Mesodermal cell (in vitro differentiated cells): ENCODE measurements around the gene WDR46.
"Not testable (repeated sequence)": the region's sequence is repeated elsewhere in the genome, so short reads cannot be mapped to it uniquely, and the experiment has no call there.

Source experiments
- H3K27ac ChIP-seq: 2 replicates; pipeline ENCODE4 v1.7.0; 2013; ENCODE audit warnings: mild to moderate bottlenecking, low read depth, low read length, moderate library complexity; ENCODE audit not compliant: severe bottlenecking
- H3K36me3 ChIP-seq: 2 replicates; pipeline ENCODE4 v1.7.1; 2013; ENCODE audit warnings: mild to moderate bottlenecking, low read length, moderate library complexity; ENCODE audit not compliant: control insufficient read depth, insufficient read depth
- H3K4me1 ChIP-seq: one replicate; pipeline ENCODE4 v1.7.1; 2013; ENCODE audit warnings: mild to moderate bottlenecking, low read length; ENCODE audit not compliant: insufficient read depth, control insufficient read depth, poor library complexity, severe bottlenecking
- H3K4me3 ChIP-seq: 2 replicates; pipeline ENCODE4 v1.7.0; 2013; ENCODE audit warnings: low read length, control low read depth, mild to moderate bottlenecking; ENCODE audit not compliant: insufficient read depth, poor library complexity, severe bottlenecking; ENCODE audit errors: extremely low read depth
- H3K9me3 ChIP-seq: 2 replicates; pipeline ENCODE4 v1.7.1; 2013; ENCODE audit warnings: mild to moderate bottlenecking, low read length, moderate library complexity; ENCODE audit not compliant: control insufficient read depth
- WGBS, 2 experiments: methylation state at CpG; one replicate each; pipeline ENCODE4 v1.1.5; 2013; ENCODE audit warnings: missing lambda C conversion rate in 2 of 2; ENCODE audit not compliant: insufficient coverage in 2 of 2; 5-methylcytosine and 5-hydroxymethylcytosine counted together

WDR46 gene

GRCh38 chr6:33273924-33274902 is 14.8 kb downstream of the WDR46 start:
- no peaks in the 10 kb centered on the region for H3K9me3 ChIP-seq
- H3K27ac ChIP-seq = no peak overlapping the region
- H3K4me1 ChIP-seq = peaks cover 25% of the 10 kb centered on the region
- 71 to 84% methylated on average over 6 to 10 of the region's 14 CpGs for WGBS, 2 experiments
- H3K4me3 ChIP-seq = peak overlapping the region; percentile 69
- H3K36me3 ChIP-seq = peaks cover 64% of the 10 kb centered on the region

- peaks cover 25% of the 10 kb centered on the region for H3K4me1 ChIP-seq
Observed at GRCh38 chr6:33273129-33273923, 15.7 kb downstream of the WDR46 start.

DNA sequence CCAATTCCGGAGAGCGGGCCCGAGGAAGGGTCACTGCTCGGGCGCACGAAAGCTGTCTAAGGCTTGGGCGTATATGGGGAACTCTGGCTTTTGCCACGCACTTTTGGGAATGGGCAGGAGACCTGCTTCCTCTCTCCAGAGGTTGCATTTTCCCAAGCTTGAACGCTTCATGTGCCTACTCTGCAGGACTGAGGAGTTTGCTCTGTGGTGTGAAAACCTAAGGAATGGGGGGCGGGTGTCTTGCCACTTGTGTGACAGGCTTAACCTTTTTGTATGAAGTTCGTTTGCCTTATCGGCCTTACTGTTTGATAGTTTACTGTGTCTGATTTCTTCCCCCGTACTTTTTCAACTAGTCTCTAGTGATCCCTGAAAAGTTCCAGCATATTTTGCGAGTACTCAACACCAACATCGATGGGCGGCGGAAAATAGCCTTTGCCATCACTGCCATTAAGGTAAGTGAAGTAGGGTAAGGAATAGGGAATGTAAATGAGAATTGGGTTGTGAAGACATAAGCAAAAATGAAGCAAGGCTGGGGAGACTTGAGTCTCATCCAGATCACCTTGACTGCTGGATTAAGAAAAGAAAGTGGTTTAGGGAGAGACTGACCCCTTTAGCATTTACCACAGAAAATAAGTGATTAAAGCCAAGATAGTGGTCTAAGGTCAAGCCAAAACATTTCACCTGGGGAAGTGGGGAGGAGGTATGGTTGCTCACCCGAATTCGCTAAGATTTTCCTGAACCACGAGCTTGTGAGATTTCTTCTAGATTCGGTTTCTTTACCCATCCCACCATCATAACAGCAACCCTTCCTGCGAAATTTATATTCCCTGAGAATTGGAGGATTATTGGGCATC is 16.5 kb downstream of the WDR46 start:
- Histone ChIP-seq H3K9me3 (no peaks in the 10 kb centered on the region), H3K4me1 (peaks cover 21% of the 10 kb centered on the region), H3K36me3 (peaks cover 68% of the 10 kb centered on the region), H3K27ac (peak overlapping the region; percentile 94), H3K4me3 (peak overlapping the region; percentile 69)
- WGBS, 2 experiments = 0% methylated on average over 2 to 15 of the region's 22 CpGs

More at GRCh38 chr6:33273129-33273923, 15.7 kb downstream of the WDR46 start:
- 36 to 75% methylated on average over 5 to 6 of the region's 11 CpGs for WGBS, 2 experiments
- H3K36me3 ChIP-seq = peaks cover 65% of the 10 kb centered on the region
- peak overlapping the region; percentile 43 for H3K27ac ChIP-seq
- H3K4me3 ChIP-seq = peak overlapping the region; percentile 69
- no peaks in the 10 kb centered on the region for H3K9me3 ChIP-seq

DNA sequence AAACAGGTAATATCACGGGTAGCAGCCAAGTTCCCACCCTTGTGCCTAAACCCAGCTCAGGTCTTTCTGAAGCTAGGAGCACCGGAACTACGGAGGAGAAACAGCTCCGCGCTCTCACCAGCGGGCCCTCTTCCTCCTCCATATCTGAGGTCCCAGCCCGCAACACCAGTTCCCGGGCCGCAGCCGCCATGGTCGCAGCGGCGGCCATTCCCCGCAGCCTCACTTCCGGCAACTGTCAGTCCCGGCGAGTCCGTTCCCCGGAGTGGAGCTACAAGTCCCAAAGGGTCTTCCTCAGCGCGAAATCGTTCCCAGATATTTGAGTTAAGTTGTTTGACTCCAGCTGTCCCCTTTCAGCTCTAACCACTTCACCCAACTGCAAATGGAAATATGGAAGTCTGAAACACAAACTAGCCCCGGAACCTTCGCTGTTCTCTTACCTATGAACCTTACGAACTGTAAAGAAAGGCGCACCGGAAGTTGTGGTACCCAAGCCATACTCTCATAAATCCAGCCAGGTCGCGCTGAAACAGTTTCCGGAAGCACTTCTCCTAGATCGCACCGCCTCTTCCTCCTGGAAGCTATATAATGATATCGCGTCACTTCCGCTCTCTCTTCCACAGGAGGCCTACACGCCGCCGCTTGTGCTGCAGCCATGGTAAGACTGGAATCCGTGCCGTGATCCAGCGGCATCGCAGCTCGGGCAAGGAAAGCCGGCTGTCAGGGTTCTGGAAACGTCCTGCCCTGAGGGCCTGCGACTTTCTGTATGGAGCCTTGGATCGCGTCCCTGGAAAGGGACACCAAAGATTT is 17.4 kb downstream of the WDR46 start, which contains the start of the genes RPS18 and VPS52:
TSS of gene RPS18 (plus strand) at position 608 of the 807 bp plus-strand sequence. CDS start at position 653, 45 bp downstream.
TSS of gene VPS52 (minus strand) at position 409 of the 807 bp plus-strand sequence. CDS start at position 208, 201 bp downstream.
- Histone ChIP-seq H3K36me3 (peaks cover 76% of the 10 kb centered on the region), H3K4me3 (peak within 1 kb of the TSS; percentile 69), H3K27ac (peak within 1 kb of the TSS; percentile 94), H3K4me1 (peaks cover 21% of the 10 kb centered on the region), H3K9me3 (no peaks in the 10 kb centered on the region)
- 0% methylated on average over 36 to 45 of the region's 48 CpGs for WGBS, 2 experiments

DNA sequence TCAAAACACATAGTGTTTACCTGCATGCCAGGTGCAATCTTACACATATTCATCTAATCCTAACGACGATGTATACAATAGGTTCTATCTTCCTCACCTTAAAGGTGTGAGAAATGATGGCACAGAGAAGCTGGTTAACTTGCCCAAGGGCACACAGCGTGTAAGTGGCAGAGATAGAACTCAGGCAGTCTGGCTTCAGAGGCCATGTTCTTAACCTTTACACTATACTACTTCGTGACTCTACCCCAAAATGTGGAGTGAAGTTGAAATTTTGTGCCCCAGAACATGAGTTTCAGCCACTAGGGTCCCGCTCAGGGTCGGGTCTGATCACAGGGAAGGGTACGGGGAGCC is 17.9 kb downstream of the WDR46 start:
- Histone ChIP-seq H3K4me1 (peaks cover 16% of the 10 kb centered on the region), H3K27ac (peak overlapping the region; percentile 94), H3K9me3 (no peaks in the 10 kb centered on the region), H3K4me3 (peak overlapping the region; percentile 69), H3K36me3 (peaks cover 76% of the 10 kb centered on the region)
- WGBS, 2 experiments = 0 to 1% methylated on average over 4 to 5 of the region's 7 CpGs

GRCh38 chr6:33264015-33264414 is 25.0 kb downstream of the WDR46 start:
- H3K27ac ChIP-seq = no peak overlapping the region
- no peaks in the 10 kb centered on the region for H3K9me3 ChIP-seq
- no peaks in the 10 kb centered on the region for H3K4me1 ChIP-seq
- peaks cover 77% of the 10 kb centered on the region for H3K36me3 ChIP-seq
- WGBS, 2 experiments = 95 to 98% methylated on average over 3 to 7 of the region's 7 CpGs
- H3K4me3 ChIP-seq = no peak overlapping the region

GRCh38 chr6:33262490-33262889 is 26.5 kb downstream of the WDR46 start:
- 75% methylated on average over 3 of the region's 3 CpGs; no CpG with 5 or more reads in 1 of the 2 experiments for WGBS, 2 experiments
- H3K36me3 ChIP-seq = peaks cover 72% of the 10 kb centered on the region
- not testable (repeated sequence) for H3K4me3 ChIP-seq

GRCh38 chr6:33259032-33259431 is 30.0 kb downstream of the WDR46 start:
- peaks cover 59% of the 10 kb centered on the region for H3K36me3 ChIP-seq
- no peak overlapping the region for H3K27ac ChIP-seq
- no peaks in the 10 kb centered on the region for H3K4me1 ChIP-seq
- H3K9me3 ChIP-seq = no peaks in the 10 kb centered on the region
- 95% methylated on average over 4 of the region's 5 CpGs for WGBS, 2 experiments
- H3K4me3 ChIP-seq = no peak overlapping the region

More at GRCh38 chr6:33262490-33262889, 26.5 kb downstream of the WDR46 start:
- H3K4me1 ChIP-seq, H3K9me3 ChIP-seq, H3K27ac ChIP-seq: not testable (repeated sequence)

DNA sequence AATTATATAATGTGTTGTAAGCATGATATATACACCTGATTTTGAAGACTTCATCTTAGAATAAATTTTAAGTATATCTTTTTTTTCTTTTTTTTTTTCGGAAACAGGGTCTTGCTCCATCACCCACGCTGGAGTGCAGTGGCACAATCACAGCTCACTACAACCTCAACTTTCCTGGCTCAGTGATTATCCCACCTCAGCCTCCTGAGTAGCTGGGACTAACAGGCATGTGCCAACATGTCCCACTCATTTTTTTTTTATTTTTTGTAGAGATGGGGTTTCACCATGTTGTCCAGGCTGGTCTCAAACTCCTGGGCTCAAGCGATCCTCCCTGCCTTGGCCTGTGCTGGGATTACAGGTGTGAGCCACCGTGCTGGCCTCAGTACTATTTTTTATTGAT is 34.4 kb downstream of the WDR46 start:
- Histone ChIP-seq H3K9me3 (no peaks in the 10 kb centered on the region), H3K36me3 (peaks cover 43% of the 10 kb centered on the region), H3K27ac (no peak overlapping the region), H3K4me1 (peaks cover 10% of the 10 kb centered on the region), H3K4me3 (no peak overlapping the region)
- no CpG with 5 or more reads among the region's 4 CpGs for WGBS, 2 experiments
